Gastroesophageal sphincter (tissue), 3 donors: ENCODE results near the gene COL7A1.

ENCODE experiments used
- CTCF ChIP-seq, 4 experiments: fragments of 200-600 bp in 2 of 4; fragments of 450-650 bp in 2 of 4; sonication (generic) in 1 of 4; IDR thresholded peaks; one replicate each; pipeline ENCODE4 v1.5.1; 2017 to 2019; ENCODE audit warnings: antibody characterized with exemption in 4 of 4, mild to moderate bottlenecking in 2 of 4, moderate library complexity in 2 of 4
- EP300 ChIP-seq: sonication (generic); formaldehyde crosslinking; IDR thresholded peaks from one replicate; pipeline ENCODE4 v1.6.1; 2017; ENCODE audit warnings: antibody characterized with exemption, mild to moderate bottlenecking
- POLR2A ChIP-seq, 2 donors: fragments of 450-650 bp; IDR thresholded peaks; one replicate each; pipeline ENCODE4 v1.6.1; 2017; ENCODE audit warnings: antibody characterized with exemption in 2 of 2, mild to moderate bottlenecking in 2 of 2, moderate library complexity in 1 of 2
- POLR2AphosphoS5 ChIP-seq: sonication (generic); formaldehyde crosslinking; IDR thresholded peaks from one replicate; pipeline ENCODE4 v1.6.1; 2017; ENCODE audit warnings: antibody characterized with exemption

DNA sequence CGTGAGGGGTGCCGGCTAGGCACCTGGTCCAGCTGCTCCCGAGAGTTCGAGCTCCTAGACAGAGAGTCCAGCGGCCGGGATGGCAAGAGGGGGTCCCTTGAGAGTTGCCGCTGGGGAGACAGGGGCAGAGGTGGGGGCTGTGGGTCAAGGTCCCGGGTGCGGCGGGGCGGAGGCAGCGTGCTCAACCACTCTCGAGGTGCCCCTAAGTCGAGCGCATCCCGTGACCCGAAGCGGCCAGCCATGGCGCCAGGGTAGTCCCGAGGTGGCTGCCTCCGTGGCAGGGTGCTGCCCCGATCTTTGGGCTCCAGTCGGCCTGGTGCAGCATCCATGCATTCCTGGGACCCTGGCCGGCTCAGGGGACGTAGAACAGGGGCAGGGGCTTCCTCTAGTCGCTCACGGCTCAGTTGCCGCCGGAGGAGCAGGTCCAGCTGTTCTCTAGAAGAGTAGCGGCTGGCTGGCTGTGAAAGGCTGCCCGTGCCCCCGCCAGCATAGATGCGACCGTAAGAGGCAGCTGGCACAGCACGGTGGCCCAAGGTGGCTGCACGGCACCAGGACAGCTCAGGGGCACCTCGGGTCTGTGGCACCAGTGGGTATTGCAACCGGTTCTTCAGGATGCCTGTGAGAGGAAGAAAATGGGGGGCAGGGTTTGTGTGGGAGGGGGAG, 44.9 kb upstream of the COL7A1 start:
- TF ChIP-seq CTCF (IDR thresholded peaks at IDR 0.05) (no peak), POLR2A (IDR thresholded peaks at IDR 0.05) (no peak), POLR2AphosphoS5 (no peak), EP300 (no peak)
